ENCODE results near the gene ALOX5. TPM values are rescaled to one million over a fixed set of nuclear protein-coding genes. Genes with fewer than 3 reads are reported as not detected.

Gene ALOX5
- total RNA-seq, 1 experiment from 2014 or later: 0.11 TPM

GRCh38 chr10:45395554-45395953 lies 21.5 kb downstream of the ALOX5 start:
- Histone ChIP-seq H3K4me2 (ENCODE audit: low read length) (no peak overlapping the region), H3K9me3 (ENCODE audit: low read length) (no peaks in the 10 kb centered on the region), H3K36me3 (ENCODE audit: low read depth, low read length) (no peaks in the 10 kb centered on the region), H3K27ac (ENCODE audit: low read length) (no peak overlapping the region), H3F3A (ENCODE audit: low read length, unreplicated experiment) (no peaks in the 10 kb centered on the region), H3K4me3 (ENCODE audit: low read length) (no peak overlapping the region), H3K4me1 (ENCODE audit: insufficient read depth, low read length) (no peaks in the 10 kb centered on the region), H3K79me2 (ENCODE audit: low read length) (no peaks in the 10 kb centered on the region), H3K27me3 (ENCODE audit: low read length) (peaks cover 14% of the 10 kb centered on the region; the same call in 1 of the 2 replicates), H2AFZ (ENCODE audit: low read length) (no peak overlapping the region), H4K20me1 (ENCODE audit: low read length) (no peaks in the 10 kb centered on the region), H3K9ac (ENCODE audit: low read length) (no peak overlapping the region), H3K9me2 (replicated peaks; ENCODE audit: low read length) (no peaks in the 10 kb centered on the region)
- intact Hi-C loops (cut with micrococcal nuclease): no loop called here
- BruUV-seq (replicated peaks): no TSS peak
- no peak for ATAC-seq
- ChIA-PET POLR2A (ENCODE audit: unreplicated experiment) (no interaction called here), CTCF (no interaction called here)
- TF ChIP-seq EZH2phosphoT487 (IDR thresholded peaks at IDR 0.05; ENCODE audit: borderline replicate concordance, low read length) (no peak), EZH2 (IDR thresholded peaks at IDR 0.05; ENCODE audit: low read length, unreplicated experiment) (no peak)
- TF ChIP-seq, protein P1, sequence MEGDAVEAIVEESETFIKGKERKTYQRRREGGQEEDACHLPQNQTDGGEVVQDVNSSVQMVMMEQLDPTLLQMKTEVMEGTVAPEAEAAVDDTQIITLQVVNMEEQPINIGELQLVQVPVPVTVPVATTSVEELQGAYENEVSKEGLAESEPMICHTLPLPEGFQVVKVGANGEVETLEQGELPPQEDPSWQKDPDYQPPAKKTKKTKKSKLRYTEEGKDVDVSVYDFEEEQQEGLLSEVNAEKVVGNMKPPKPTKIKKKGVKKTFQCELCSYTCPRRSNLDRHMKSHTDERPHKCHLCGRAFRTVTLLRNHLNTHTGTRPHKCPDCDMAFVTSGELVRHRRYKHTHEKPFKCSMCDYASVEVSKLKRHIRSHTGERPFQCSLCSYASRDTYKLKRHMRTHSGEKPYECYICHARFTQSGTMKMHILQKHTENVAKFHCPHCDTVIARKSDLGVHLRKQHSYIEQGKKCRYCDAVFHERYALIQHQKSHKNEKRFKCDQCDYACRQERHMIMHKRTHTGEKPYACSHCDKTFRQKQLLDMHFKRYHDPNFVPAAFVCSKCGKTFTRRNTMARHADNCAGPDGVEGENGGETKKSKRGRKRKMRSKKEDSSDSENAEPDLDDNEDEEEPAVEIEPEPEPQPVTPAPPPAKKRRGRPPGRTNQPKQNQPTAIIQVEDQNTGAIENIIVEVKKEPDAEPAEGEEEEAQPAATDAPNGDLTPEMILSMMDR (conservative IDR thresholded peaks at IDR 0.05; ENCODE audit: low read depth, low read length): no peak
- no peak for DNase-seq

DNA sequence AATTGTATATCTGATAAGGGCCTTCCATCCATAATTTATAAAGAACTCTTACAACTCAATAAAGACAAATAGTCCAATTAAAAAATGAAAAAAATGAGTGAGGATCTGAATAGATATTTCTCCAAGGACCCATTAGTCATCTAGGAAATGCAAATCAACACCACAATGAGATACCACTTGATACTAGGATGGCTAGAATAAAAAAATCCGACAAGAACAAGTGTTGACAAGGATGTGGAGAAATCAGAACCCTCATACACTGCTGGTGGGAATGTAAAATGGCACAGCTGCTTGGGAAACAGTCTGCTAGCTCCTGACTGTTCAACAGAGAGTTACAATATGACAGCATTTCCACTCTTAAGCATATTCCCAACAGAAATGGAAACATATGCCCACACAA lies 24.6 kb downstream of the ALOX5 start:
- intact Hi-C loops (cut with micrococcal nuclease): no loop called here
- H3K36me3 ChIP-seq (ENCODE audit: low read depth, low read length): no peaks in the 10 kb centered on the region
- no TSS peak for BruUV-seq (replicated peaks)
- DNase-seq: no peak
- H3K9me3 ChIP-seq (ENCODE audit: low read length): no peaks in the 10 kb centered on the region
- H2AFZ ChIP-seq (ENCODE audit: low read length): no peak overlapping the region
- no peak overlapping the region for H3K4me3 ChIP-seq (ENCODE audit: low read length)
- peaks cover 14% of the 10 kb centered on the region; the same call in 1 of the 2 replicates for H3K27me3 ChIP-seq (ENCODE audit: low read length)
- CTCF ChIA-PET: no interaction called here
- POLR2A ChIA-PET (ENCODE audit: unreplicated experiment): no interaction called here
- no peak overlapping the region for H3K4me2 ChIP-seq (ENCODE audit: low read length)
- peaks cover 13% of the 10 kb centered on the region for H3K4me1 ChIP-seq (ENCODE audit: insufficient read depth, low read length)
- H3K79me2 ChIP-seq (ENCODE audit: low read length): no peaks in the 10 kb centered on the region
- no peak overlapping the region for H3K9ac ChIP-seq (ENCODE audit: low read length)
- TF ChIP-seq, protein P1 (conservative IDR thresholded peaks at IDR 0.05; ENCODE audit: low read depth, low read length): no peak
- H4K20me1 ChIP-seq (ENCODE audit: low read length): no peaks in the 10 kb centered on the region
- ATAC-seq: no peak
- H3K9me2 ChIP-seq (replicated peaks; ENCODE audit: low read length): no peaks in the 10 kb centered on the region
- H3K27ac ChIP-seq (ENCODE audit: low read length): no peak overlapping the region
- no peaks in the 10 kb centered on the region for H3F3A ChIP-seq (ENCODE audit: low read length, unreplicated experiment)

- BruUV-seq (replicated peaks): no TSS peak
- no peak for ATAC-seq
Measured at GRCh38 chr10:45399113-45399512, 25.1 kb downstream of the ALOX5 start.

More at GRCh38 chr10:45399113-45399512, 25.1 kb downstream of the ALOX5 start:
- no peak overlapping the region for H2AFZ ChIP-seq (ENCODE audit: low read length)
- peaks cover 18% of the 10 kb centered on the region for H3K4me1 ChIP-seq (ENCODE audit: insufficient read depth, low read length)
- H3K9me3 ChIP-seq (ENCODE audit: low read length): no peaks in the 10 kb centered on the region
- no peak overlapping the region for H3K27ac ChIP-seq (ENCODE audit: low read length)
- peaks cover 14% of the 10 kb centered on the region; the same call in 1 of the 2 replicates for H3K27me3 ChIP-seq (ENCODE audit: low read length)
- TF ChIP-seq EZH2phosphoT487 (IDR thresholded peaks at IDR 0.05; ENCODE audit: borderline replicate concordance, low read length) (no peak), EZH2 (IDR thresholded peaks at IDR 0.05; ENCODE audit: low read length, unreplicated experiment) (no peak)
- TF ChIP-seq, protein P1 (conservative IDR thresholded peaks at IDR 0.05; ENCODE audit: low read depth, low read length): no peak
- intact Hi-C loops (cut with micrococcal nuclease): no loop called here
- POLR2A ChIA-PET (ENCODE audit: unreplicated experiment): no interaction called here
- no peaks in the 10 kb centered on the region for H3F3A ChIP-seq (ENCODE audit: low read length, unreplicated experiment)
- H4K20me1 ChIP-seq (ENCODE audit: low read length): no peaks in the 10 kb centered on the region
- DNase-seq: no peak
- H3K9ac ChIP-seq (ENCODE audit: low read length): no peak overlapping the region
- no peaks in the 10 kb centered on the region for H3K36me3 ChIP-seq (ENCODE audit: low read depth, low read length)
- no peaks in the 10 kb centered on the region for H3K79me2 ChIP-seq (ENCODE audit: low read length)
- H3K4me2 ChIP-seq (ENCODE audit: low read length): no peak overlapping the region
- CTCF ChIA-PET: no interaction called here
- no peaks in the 10 kb centered on the region for H3K9me2 ChIP-seq (replicated peaks; ENCODE audit: low read length)
- no peak overlapping the region for H3K4me3 ChIP-seq (ENCODE audit: low read length)
